SK-N-DZ (cell line): Measurements from ENCODE around the gene COL4A5. TPM values are rescaled to one million over a fixed set of nuclear protein-coding genes. Genes with fewer than 3 reads are reported as not detected.
"Not testable (repeated sequence)": the region's sequence is repeated elsewhere in the genome, so short reads cannot be mapped to it uniquely, and the experiment has no call there.

Source experiments
- DNase-seq: peaks from one replicate; pipeline ENCODE4 v3.0.0-alpha.2; 2015; ENCODE audit warnings: low spot score
- polyA plus RNA-seq, 2 experiments: library from polyadenylated mRNA; depleted of rRNA; stranded (reverse); fragments of >200 nt; gene quantifications; 2 replicates each; pipeline ENCODE4 v1.2.3, GENCODE V29; 2014

Gene COL4A5
- not detected in 2 replicates for polyA plus RNA-seq (2014; cell fraction: cytosol; rRNA removed)
- not detected in 2 replicates for polyA plus RNA-seq (2014; cell fraction: nucleus; rRNA removed)

GRCh38 chrX:108439426-108439942 lies at the start of gene COL4A5:
TSS of gene COL4A5 (plus strand) at chrX:108439838. CDS start at chrX:108440126, 288 bp downstream.
- DNase-seq = no peak

DNA sequence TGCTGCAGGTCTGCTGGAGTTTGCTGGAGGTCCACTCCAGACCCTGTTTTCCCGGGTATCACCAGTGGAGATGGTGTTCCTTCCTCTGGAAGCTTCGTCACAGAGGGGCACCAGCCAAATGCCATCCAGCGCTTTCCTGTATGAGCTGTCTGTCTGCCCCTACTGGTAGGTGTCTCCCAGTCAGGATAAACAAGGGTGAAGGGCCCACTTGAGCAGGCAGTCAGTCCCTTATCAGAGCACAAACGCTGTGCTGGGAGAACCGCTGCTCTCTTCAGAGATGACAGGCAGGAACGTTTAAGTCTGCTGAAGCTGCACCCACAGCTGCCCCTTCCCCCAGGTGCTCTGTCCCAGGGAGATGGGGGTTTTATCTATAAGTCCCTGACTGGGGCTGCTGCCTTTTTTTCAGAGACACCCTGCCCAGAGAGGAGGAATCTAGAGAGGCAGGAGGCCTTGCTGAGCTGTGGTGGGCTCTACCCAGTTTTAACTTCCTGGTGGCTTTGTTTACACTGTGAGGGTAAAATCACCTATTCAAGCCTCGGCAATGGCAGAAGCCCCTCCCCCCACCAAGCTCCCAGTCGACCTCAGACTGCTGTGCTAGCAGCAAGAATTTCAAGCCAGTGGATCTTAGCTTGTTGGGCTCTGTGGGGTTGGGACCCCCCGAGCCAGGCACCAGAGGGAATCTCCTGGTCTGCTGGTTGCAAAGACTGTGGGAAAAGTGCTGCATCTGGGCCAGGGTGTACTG lies 48.5 kb upstream of the COL4A5 start:
- not testable (repeated sequence) for DNase-seq

DNA sequence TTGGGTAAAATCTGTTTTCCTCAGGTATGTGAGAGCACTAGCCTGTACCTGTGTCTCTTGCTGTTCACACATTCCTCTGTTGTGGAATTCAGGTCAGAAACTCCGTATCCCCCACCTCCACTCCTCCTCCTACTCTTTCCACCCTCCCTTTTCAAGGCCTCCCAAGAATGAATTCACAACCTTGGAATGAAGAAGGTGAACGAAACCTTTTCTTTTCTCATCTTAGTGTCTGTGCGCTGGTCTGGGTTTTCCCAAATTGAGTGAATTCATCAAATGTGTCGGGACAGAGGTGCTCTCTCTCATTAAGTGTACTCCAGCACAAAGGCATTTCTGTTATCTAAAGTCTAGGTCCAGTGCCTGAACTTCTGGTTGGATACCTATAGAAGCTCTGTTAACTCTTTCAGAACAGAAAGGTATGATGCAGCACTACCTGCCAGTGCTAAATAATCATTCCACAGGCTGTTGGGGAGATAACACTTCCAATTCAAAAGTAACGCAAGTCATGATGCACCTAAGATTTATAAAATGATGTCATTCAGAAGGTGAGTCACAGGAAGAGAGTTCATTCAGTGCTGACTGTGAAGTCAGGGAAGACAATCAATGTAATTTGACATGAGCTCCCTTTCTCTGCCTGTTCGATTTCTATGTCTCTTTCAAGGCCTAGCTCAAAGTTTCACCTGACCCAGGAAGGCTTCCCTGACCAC lies 43.3 kb upstream of the COL4A5 start:
- DNase-seq = no peak

DNA sequence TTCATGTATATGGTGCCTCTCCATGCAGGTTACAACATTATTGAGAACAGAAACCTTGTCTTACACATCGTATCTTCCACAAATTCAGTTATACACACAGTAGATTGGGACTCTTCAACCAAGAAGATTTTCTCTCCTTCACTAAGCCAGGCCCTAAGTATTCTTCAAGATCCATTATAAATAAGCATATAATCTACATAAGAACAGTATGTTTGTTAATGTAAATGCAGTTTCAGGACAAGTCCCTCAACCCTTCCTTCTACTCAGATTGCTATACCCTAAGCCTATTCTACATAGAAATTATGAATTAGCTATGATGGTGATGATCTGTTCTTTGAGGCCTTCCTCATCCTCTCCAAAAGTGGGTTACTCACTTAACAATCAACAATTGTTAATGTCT lies 42.7 kb upstream of the COL4A5 start:
- no peak for DNase-seq

- no peak for DNase-seq
Measured at GRCh38 chrX:108397627-108398391, 41.8 kb upstream of the COL4A5 start.

DNA sequence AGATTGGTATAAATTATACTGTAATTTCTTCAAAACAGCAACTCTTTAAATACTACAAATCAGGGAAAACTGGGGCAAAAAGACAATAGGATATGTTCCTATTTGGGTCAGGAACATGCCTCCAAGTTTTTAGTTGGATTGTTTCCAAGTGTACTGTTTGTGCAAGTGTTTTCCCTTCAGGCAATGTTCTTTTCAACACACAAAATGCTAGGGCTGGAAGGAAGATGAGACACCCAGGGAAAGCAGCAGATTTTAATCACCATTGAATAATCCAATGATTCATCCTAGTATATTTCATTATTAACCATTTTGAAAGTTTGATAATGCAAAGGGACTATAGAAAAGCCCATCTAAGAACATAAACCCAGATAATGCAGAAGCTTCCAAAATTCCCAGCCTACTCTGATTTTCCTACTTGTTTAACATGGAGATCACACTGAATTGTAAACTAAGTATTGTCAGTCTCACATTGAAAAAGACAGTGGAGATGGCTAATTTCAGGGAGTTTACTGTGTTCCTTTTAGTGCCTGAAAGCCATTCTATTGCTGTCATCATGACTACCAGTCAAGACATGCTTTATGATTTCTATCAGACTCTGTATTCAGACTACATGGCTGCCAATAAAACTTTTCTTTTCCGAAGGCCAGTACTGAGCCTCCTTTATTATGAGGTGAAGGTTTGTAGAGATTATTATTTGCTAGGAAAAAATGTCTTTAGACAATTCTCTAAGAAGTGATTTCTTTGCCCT lies 40.0 kb upstream of the COL4A5 start:
- no peak for DNase-seq

- no peak for DNase-seq
Measured at GRCh38 chrX:108412783-108413182, 26.9 kb upstream of the COL4A5 start.

GRCh38 chrX:108415146-108415545 lies 24.5 kb upstream of the COL4A5 start:
- no peak for DNase-seq

DNA sequence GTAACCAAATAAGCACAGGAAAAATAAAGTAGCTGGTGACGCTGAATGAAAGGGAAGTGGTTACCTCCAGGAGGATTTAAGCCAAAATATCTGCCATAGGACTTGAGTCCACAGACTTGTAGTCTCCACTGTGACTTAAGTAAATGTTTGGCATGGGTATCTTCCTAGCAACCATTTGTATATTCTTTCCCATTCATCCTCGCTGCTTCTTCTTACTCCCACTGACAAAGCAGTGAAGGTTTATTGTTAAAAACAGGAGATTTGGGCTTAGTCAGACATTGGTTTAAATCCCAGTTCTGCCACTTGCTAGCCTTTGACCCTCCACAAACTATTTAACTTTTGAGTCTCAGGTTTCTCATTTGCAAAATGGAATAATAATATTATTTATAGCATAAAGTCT lies 23.7 kb upstream of the COL4A5 start:
- no peak for DNase-seq

DNA sequence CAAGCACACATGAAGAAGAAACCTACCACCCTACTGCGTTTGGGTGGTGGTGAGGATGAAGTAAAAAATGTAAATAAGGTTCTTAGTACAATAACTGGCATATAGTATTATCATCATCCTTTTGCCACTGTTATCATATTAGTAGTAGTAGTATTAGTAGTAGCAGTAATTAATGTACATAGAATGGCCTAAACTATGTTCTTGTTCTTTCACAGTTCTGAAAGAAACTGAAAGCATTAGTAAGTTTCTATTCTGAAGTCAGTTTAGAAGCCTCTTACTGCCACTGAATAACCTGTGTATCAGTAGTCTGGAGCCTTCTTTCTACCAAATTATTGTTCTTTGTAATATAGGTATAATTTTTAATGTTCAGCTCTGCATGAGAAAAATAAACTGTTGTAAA lies 22.4 kb upstream of the COL4A5 start:
- no peak for DNase-seq

DNA sequence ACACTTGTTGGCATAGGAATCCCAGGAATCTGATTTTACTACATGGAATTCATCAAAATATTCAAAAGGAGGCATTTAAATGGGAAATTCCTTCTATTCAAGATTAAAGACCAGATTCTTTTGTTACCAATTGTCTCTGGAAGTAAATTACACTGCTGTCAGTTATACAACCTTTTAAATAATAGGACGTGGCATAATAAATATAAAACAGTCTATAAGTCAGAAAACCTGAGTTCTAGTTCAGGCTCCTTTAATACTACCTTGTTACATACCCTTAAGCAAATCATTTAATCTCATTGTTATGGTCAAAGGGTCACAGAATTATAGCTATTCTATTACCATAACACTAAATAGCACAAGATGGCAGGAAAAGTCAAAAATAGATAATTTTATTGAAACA lies 20.2 kb upstream of the COL4A5 start:
- DNase-seq = no peak

- DNase-seq = no peak
Measured at GRCh38 chrX:108420481-108420880, 19.2 kb upstream of the COL4A5 start.

- DNase-seq = no peak
Measured at GRCh38 chrX:108426262-108426661, 13.4 kb upstream of the COL4A5 start.

DNA sequence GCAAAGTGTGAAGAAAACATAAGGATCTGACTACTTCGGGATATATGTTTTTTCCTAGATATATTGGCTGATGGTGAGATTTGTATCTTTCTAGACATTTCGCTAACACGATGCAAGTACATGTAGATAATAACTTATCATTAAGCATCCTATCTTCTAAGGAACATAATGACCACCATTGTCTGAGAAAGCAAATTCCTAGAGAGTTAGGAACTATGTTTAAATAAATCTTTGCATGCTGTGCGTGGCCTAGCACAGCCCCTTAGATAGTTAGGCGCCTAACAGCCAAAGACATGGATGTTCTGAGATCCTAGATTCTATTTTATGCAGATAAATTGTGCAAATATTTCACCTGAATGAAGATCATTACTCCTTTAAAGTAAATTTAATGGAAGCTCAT lies 4.4 kb upstream of the COL4A5 start:
- DNase-seq = no peak

GRCh38 chrX:108437349-108438109 lies 2.1 kb upstream of the COL4A5 start:
- DNase-seq = no peak

- no peak for DNase-seq
Measured at GRCh38 chrX:108438110-108438623, 1.5 kb upstream of the COL4A5 start, which contains the start of gene COL4A6. TSS of gene COL4A6 (minus strand) at chrX:108438422. CDS start at chrX:108438196, 226 bp downstream.

GRCh38 chrX:108439961-108440696 lies 491 bp downstream of the COL4A5 start:
- DNase-seq = no peak

GRCh38 chrX:108442901-108443464 lies 3.3 kb downstream of the COL4A5 start:
- DNase-seq = no peak

- no peak for DNase-seq
Measured at GRCh38 chrX:108447303-108447702, 7.7 kb downstream of the COL4A5 start.
